Lower leg skin (tissue), 3 donors: Measurements from ENCODE around the gene GLIS2.

ENCODE experiments used
- POLR2A ChIP-seq, 2 donors: fragments of 450-650 bp; IDR thresholded peaks; one replicate each; pipeline ENCODE4 v1.6.1; 2016 to 2017; ENCODE audit warnings: antibody characterized with exemption in 2 of 2, mild to moderate bottlenecking in 1 of 2, moderate library complexity in 1 of 2
- TF ChIP-seq, protein P1 (sequence below), 3 donors: fragments of 450-650 bp; IDR thresholded peaks; one replicate each; pipeline ENCODE4 v1.5.1; 2016; ENCODE audit warnings: antibody characterized with exemption in 3 of 3, mild to moderate bottlenecking in 3 of 3, moderate library complexity in 2 of 3

DNA sequence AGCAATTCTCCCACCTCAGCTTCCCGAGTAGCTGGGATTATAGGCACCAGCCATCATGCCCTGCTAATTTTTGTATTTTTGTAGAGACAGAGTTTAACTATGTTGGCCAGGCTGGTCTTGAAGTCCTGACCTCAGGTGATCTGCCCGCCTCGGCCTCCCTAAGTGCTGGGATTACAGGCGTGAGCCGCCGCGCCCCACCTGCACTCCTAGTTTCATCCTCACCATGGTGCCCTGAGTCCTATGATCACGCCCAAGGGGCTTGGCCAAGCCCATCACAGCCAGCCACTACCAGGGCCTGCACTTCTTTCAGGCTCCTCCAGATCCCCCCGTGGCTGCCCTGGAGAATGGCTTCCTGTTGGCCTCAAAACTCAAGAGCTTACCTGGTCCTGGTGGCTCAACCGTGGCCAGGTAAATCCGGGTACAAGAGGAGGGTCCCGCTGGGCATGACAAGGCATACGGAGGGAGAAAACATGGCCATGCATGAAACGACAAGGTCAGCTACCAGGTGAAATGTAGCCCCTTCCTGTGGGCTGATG lies 22.6 kb upstream of the GLIS2 start:
- TF ChIP-seq, protein P1, sequence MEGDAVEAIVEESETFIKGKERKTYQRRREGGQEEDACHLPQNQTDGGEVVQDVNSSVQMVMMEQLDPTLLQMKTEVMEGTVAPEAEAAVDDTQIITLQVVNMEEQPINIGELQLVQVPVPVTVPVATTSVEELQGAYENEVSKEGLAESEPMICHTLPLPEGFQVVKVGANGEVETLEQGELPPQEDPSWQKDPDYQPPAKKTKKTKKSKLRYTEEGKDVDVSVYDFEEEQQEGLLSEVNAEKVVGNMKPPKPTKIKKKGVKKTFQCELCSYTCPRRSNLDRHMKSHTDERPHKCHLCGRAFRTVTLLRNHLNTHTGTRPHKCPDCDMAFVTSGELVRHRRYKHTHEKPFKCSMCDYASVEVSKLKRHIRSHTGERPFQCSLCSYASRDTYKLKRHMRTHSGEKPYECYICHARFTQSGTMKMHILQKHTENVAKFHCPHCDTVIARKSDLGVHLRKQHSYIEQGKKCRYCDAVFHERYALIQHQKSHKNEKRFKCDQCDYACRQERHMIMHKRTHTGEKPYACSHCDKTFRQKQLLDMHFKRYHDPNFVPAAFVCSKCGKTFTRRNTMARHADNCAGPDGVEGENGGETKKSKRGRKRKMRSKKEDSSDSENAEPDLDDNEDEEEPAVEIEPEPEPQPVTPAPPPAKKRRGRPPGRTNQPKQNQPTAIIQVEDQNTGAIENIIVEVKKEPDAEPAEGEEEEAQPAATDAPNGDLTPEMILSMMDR (IDR thresholded peaks at IDR 0.05) = no peak
- TF ChIP-seq POLR2A (IDR thresholded peaks at IDR 0.05) = no peak
